Gastroesophageal sphincter (tissue), 4 donors: ENCODE data around the gene KIF26A. TPM values are rescaled to one million over a fixed set of nuclear protein-coding genes. Genes with fewer than 3 reads are reported as not detected.

Source experiments
- ATAC-seq: fragments of 150-250 bp; one replicate; pipeline ENCODE4 v1.9.1; 2016; ENCODE audit warnings: mild to moderate bottlenecking, moderate library complexity
- H3K27ac ChIP-seq, 4 donors: fragments of 200-600 bp; sonication (generic) in 3 of 4; 1 replicate in 3 of 4; 2 replicates in 1 of 4; pipeline ENCODE4 v1.5.1; 2016 to 2019
- H3K27me3 ChIP-seq: fragments of 200-600 bp; sonication (generic); one replicate; pipeline ENCODE4 v1.5.1; 2019
- H3K36me3 ChIP-seq, 2 donors: fragments of 200-600 bp; sonication (generic); one replicate each; pipeline ENCODE4 v1.5.1; 2019; ENCODE audit warnings: control low read depth in 1 of 2
- H3K4me1 ChIP-seq, 3 donors: fragments of 200-600 bp; sonication (generic); 1 replicate in 2 of 3; 2 replicates in 1 of 3; pipeline ENCODE4 v1.5.1; 2016 to 2019; ENCODE audit warnings: control low read depth in 2 of 3
- H3K4me3 ChIP-seq, 2 donors: fragments of 200-600 bp; sonication (generic); one replicate each; pipeline ENCODE4 v1.5.1; 2019; ENCODE audit warnings: mild to moderate bottlenecking in 1 of 2, moderate library complexity in 1 of 2
- H3K9me3 ChIP-seq, 3 donors: fragments of 200-600 bp; sonication (generic); one replicate each; pipeline ENCODE4 v1.5.1; 2017 to 2019; ENCODE audit warnings: control low read depth in 2 of 3
- EP300 ChIP-seq: sonication (generic); formaldehyde crosslinking; IDR thresholded peaks from one replicate; pipeline ENCODE4 v1.6.1; 2017; ENCODE audit warnings: antibody characterized with exemption, mild to moderate bottlenecking
- POLR2A ChIP-seq, 2 donors: fragments of 450-650 bp; IDR thresholded peaks; one replicate each; pipeline ENCODE4 v1.6.1; 2017; ENCODE audit warnings: antibody characterized with exemption in 2 of 2, mild to moderate bottlenecking in 2 of 2, moderate library complexity in 1 of 2
- POLR2AphosphoS5 ChIP-seq: sonication (generic); formaldehyde crosslinking; IDR thresholded peaks from one replicate; pipeline ENCODE4 v1.6.1; 2017; ENCODE audit warnings: antibody characterized with exemption
- WGBS, 2 donors: methylation state at CpG; one replicate each; pipeline ENCODE4 v1.1.5; 2018; ENCODE audit warnings: low coverage in 1 of 2; 5-methylcytosine and 5-hydroxymethylcytosine counted together
- total RNA-seq, 4 donors: library from RNA; depleted of rRNA; stranded (reverse); fragments of >200 nt; gene quantifications; one replicate each; pipeline ENCODE4 v1.1.0, GENCODE V29; 2016
- TF ChIP-seq, protein P1 (sequence below), 4 experiments: fragments of 200-600 bp in 2 of 4; fragments of 450-650 bp in 2 of 4; sonication (generic) in 1 of 4; IDR thresholded peaks; one replicate each; pipeline ENCODE4 v1.5.1; 2017 to 2019; ENCODE audit warnings: antibody characterized with exemption in 4 of 4, mild to moderate bottlenecking in 2 of 4, moderate library complexity in 2 of 4

The KIF26A gene
- total RNA-seq, 4 donors from 2014 or later: 2.2 to 6.9 (median 2.9) TPM

DNA sequence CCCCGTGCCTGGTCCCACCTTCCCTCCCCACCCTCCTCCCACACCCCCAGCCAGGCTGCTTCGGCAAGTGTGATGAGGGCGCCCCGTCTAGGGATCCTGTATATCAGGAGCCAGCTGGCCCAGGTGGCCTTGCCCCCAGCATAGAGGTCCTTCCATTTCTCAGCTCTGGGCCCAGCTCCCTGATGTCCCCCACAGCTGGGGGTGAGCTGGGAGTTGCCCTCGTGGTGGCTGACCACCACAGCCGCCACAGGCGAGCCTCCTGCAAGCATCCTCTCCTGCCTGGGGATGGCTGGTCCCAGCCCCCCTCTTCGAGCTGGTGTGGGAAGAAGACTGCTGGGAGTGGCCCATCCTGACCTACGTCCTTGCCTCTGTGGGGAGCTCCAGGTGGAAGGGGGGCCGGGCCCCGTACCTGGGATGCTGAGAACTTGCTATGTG is 45.4 kb upstream of the KIF26A start:
- WGBS, 2 donors: 20% methylated on average over 1 of the region's 11 CpGs; no CpG with 5 or more reads in 1 of the 2 donors
- H3K27me3 ChIP-seq: peaks cover 51% of the 10 kb centered on the region
- no peak overlapping the region for H3K27ac ChIP-seq
- no peak overlapping the region for H3K4me3 ChIP-seq
- no peaks in the 10 kb centered on the region for H3K36me3 ChIP-seq
- H3K4me1 ChIP-seq: peaks cover 0 to 7% (median 0%) of the 10 kb centered on the region in 3 donors
- no peak for TF ChIP-seq EP300
- TF ChIP-seq POLR2AphosphoS5: no peak
- no peak for ATAC-seq
- peaks cover 0 to 5% (median 0%) of the 10 kb centered on the region in 3 donors for H3K9me3 ChIP-seq

DNA sequence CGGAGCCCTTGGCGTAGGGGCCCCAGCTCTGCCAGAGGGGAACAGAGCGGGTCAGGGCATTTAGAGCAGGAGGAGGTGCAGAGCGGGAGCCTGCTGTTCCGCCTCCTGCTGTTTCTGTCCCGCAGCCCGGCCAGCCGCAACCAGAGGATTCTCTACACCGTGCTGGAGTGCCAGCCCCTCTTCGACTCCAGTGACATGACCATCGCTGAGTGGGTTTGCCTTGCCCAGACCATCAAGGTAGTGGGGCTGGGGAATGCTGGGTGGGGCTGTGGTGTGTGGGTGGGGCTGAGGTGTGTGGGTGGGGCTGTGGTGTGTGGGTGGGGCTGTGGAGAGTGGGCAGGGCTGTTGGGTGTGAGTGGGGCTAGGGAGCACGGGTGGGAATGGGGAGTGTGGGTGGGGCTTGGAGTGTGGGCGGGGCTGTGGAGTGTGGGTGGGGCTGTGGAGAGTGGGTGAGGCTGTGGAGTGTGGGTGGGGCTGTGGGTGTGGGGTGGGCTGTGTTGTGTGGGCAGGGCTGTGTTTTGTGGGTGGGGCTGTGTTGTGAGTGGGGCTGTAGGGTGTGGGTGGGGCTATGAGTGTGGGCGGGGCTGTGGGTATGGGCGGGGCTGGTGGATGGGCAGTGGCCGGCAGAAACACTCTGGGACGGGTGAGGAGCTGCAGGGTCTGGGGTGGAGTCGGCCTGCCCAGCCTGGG is 44.9 kb upstream of the KIF26A start:
- H3K9me3 ChIP-seq: peaks cover 0 to 5% (median 0%) of the 10 kb centered on the region in 3 donors
- H3K27me3 ChIP-seq: peaks cover 51% of the 10 kb centered on the region
- H3K4me1 ChIP-seq: peaks cover 0 to 7% (median 0%) of the 10 kb centered on the region in 3 donors
- 20% methylated on average over 1 of the region's 18 CpGs; no CpG with 5 or more reads in 1 of the 2 donors for WGBS, 2 donors
- no peak overlapping the region for H3K4me3 ChIP-seq
- TF ChIP-seq POLR2A (IDR thresholded peaks at IDR 0.05) (no peak), EP300 (no peak), POLR2AphosphoS5 (no peak)
- TF ChIP-seq, protein P1, sequence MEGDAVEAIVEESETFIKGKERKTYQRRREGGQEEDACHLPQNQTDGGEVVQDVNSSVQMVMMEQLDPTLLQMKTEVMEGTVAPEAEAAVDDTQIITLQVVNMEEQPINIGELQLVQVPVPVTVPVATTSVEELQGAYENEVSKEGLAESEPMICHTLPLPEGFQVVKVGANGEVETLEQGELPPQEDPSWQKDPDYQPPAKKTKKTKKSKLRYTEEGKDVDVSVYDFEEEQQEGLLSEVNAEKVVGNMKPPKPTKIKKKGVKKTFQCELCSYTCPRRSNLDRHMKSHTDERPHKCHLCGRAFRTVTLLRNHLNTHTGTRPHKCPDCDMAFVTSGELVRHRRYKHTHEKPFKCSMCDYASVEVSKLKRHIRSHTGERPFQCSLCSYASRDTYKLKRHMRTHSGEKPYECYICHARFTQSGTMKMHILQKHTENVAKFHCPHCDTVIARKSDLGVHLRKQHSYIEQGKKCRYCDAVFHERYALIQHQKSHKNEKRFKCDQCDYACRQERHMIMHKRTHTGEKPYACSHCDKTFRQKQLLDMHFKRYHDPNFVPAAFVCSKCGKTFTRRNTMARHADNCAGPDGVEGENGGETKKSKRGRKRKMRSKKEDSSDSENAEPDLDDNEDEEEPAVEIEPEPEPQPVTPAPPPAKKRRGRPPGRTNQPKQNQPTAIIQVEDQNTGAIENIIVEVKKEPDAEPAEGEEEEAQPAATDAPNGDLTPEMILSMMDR (IDR thresholded peaks at IDR 0.05): no peak
- H3K27ac ChIP-seq: no peak overlapping the region
- no peak for ATAC-seq
- H3K36me3 ChIP-seq: no peaks in the 10 kb centered on the region

DNA sequence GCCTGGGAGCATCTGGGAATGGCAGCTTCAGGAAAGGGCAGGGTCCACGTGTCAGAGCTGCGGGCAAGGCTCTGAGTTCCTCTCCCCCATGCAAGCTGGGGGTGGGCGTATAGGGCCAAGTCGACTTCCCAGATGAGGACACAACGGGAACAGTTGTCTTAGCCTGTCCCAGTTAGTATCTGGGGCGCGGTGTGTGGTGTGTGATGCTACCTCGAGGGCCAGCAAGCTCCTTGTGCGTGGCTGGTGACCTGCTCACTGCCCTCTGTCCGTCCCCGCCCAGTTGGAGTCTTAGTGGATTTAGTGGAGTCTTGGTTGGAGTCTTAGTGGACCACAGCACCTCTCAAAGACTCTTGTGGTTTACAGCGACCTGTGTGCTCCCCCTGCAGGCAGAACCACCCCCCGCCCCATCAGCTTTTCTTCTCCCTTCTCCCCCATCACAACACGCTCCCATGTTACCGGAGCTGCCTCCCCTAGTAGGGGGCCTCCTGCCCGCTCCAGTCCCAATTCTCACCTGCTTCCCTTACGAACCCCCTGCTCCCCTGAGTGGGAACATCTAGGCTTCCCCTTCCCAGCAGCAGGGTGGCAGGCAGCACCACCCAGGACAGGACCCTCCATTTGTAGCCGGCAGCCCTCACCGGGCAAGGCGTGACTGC is 44.2 kb upstream of the KIF26A start:
- Histone ChIP-seq H3K27me3 (peaks cover 51% of the 10 kb centered on the region), H3K9me3 (peaks cover 0 to 5% (median 0%) of the 10 kb centered on the region in 3 donors)
- 36 to 78% methylated on average over 3 to 7 of the region's 20 CpGs for WGBS, 2 donors

DNA sequence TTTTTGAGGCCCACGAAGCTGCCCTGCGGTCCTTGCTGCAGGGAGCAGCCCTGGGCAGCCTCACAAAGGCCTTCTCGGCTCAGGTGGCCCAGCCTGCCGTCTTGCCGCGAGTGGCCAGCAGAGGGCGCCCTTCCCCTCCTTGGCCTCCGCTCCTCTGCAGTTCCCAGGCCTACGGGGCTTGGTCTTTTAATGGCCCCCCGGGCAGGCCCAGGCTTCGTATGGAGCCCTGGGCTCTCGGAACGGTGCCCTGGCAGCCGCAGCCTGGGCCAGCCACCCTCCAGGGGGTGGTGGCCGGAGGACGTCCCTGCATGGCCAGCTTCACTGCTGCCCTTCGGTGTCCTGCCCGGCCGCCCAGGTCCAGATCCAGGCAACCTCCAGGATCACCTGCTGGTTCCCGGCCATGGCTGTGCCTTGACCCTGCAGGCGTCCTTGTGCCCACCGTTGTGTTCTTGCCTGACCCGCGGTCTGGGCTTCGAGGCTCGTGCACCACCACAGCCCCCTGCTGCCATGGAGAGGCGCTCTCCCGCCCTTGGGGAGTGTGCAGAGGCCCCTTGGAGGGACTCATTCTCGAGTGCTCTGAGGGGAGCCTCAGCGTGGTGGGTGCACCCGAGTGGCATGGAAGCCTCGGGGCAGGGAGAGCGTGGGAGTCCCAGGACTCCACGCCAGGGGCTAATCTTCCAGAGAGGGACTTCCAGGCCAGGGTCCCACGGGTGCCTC is 43.5 kb upstream of the KIF26A start:
- Histone ChIP-seq H3K36me3 (no peaks in the 10 kb centered on the region), H3K27me3 (peaks cover 51% of the 10 kb centered on the region), H3K27ac (no peak overlapping the region), H3K9me3 (peaks cover 0 to 5% (median 0%) of the 10 kb centered on the region in 3 donors), H3K4me1 (peaks cover 0 to 7% (median 0%) of the 10 kb centered on the region in 3 donors), H3K4me3 (no peak overlapping the region)
- WGBS, 2 donors: 0% methylated on average over 2 of the region's 35 CpGs; no CpG with 5 or more reads in 1 of the 2 donors
- ATAC-seq: no peak
- no peak for TF ChIP-seq POLR2AphosphoS5
- TF ChIP-seq, protein P1 (IDR thresholded peaks at IDR 0.05): peak in 3 of 4 experiments; percentile 47 to 85 (median 67)

More for the DNA sequence above, 44.2 kb upstream of the KIF26A start:
- Histone ChIP-seq H3K4me3 (no peak overlapping the region), H3K4me1 (peaks cover 0 to 7% (median 0%) of the 10 kb centered on the region in 3 donors), H3K36me3 (no peaks in the 10 kb centered on the region), H3K27ac (no peak overlapping the region)
- ATAC-seq: no peak
- TF ChIP-seq POLR2AphosphoS5: no peak
- TF ChIP-seq POLR2A (IDR thresholded peaks at IDR 0.05): no peak

DNA sequence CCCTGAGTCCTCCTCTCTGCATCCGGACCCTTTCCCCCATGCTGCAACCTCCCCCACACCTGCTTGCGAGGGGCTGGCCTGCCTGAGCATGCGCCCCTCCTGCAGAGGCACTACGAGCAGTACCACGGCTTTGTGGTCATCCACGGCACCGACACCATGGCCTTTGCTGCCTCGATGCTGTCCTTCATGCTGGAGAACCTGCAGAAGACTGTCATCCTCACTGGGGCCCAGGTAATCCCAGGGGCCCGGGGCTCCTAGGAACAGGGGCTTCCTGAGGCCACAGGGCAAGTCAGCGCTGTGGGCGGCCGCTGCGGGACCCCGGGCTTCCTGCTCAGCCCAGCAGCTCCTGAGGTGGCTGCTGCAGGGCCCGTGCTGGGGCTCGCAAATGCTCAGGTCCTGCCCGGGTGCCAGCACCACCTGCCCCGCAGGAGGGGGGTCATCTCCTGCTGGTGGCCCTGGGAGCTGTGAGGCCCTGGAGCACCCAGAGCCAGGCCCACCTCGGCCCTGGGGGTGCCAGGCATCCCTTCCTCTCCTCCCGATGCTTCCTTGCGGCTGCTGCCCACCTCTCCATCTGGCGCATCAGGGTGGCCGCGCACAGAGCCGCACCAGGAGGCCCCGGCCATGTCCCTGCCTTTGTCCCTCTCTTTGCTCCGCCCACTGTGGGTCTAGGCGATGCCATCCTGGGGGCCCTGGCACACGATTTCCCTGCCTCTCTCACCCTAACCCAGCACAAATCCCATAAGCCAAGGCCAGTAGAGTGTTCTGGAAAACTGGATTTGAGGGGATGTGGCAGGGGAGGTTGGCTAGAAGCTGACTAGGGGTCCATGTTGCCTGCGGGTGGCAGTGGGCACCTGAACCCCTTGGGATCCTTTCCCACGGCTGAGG is 42.7 kb upstream of the KIF26A start:
- TF ChIP-seq, protein P1 (IDR thresholded peaks at IDR 0.05): no peak
- no peak for TF ChIP-seq POLR2AphosphoS5
- TF ChIP-seq POLR2A (IDR thresholded peaks at IDR 0.05): no peak
- TF ChIP-seq EP300: no peak
- Histone ChIP-seq H3K9me3 (no peaks in the 10 kb centered on the region), H3K27ac (no peak overlapping the region), H3K4me3 (no peak overlapping the region), H3K27me3 (peaks cover 51% of the 10 kb centered on the region), H3K36me3 (no peaks in the 10 kb centered on the region), H3K4me1 (peaks cover 0 to 7% (median 0%) of the 10 kb centered on the region in 3 donors)
- 80 to 98% methylated on average over 1 to 6 of the region's 31 CpGs for WGBS, 2 donors
- ATAC-seq: no peak
